DMS 273 treated with DMSO at 0.1 percent for 48 hours (cell line): ENCODE data around the gene CLEC16A.
"Not testable (repeated sequence)": the region's sequence is repeated elsewhere in the genome, so short reads cannot be mapped to it uniquely, and the experiment has no call there.

ENCODE experiments used
- DNase-seq: peaks from one replicate; lab custom pipeline; 2025; lab: John Stamatoyannopoulos, UW

CLEC16A gene

GRCh38 chr16:11103301-11103700, 158.9 kb downstream of the CLEC16A start:
- not testable (repeated sequence) for DNase-seq

- no peak for DNase-seq
These were observed 160.0 kb downstream of the CLEC16A start for GRCh38 chr16:11104168-11105037.

GRCh38 chr16:11105038-11105903, 160.9 kb downstream of the CLEC16A start:
- DNase-seq = peak; percentile 59

GRCh38 chr16:11106726-11107125, 162.4 kb downstream of the CLEC16A start:
- DNase-seq = no peak

GRCh38 chr16:11107780-11108465, 163.6 kb downstream of the CLEC16A start:
- no peak for DNase-seq

- DNase-seq = no peak
These were observed 164.1 kb downstream of the CLEC16A start for GRCh38 chr16:11108466-11108805.

- DNase-seq = no peak
These were observed 165.2 kb downstream of the CLEC16A start for GRCh38 chr16:11109566-11109965.

- DNase-seq = no peak
These were observed 166.8 kb downstream of the CLEC16A start for GRCh38 chr16:11111150-11111549.

GRCh38 chr16:11111856-11112634, 167.7 kb downstream of the CLEC16A start:
- no peak for DNase-seq

GRCh38 chr16:11112723-11113348, 168.5 kb downstream of the CLEC16A start:
- no peak for DNase-seq

- DNase-seq = no peak
These were observed 170.2 kb downstream of the CLEC16A start for GRCh38 chr16:11114366-11115164.

- DNase-seq = no peak
These were observed 173.3 kb downstream of the CLEC16A start for GRCh38 chr16:11117576-11118211.

- DNase-seq = no peak
These were observed 174.1 kb downstream of the CLEC16A start for GRCh38 chr16:11118479-11118878.

GRCh38 chr16:11121083-11121608, 176.8 kb downstream of the CLEC16A start:
- DNase-seq = no peak

GRCh38 chr16:11121914-11122692, 177.7 kb downstream of the CLEC16A start:
- no peak for DNase-seq

GRCh38 chr16:11123666-11124065, 179.3 kb downstream of the CLEC16A start:
- no peak for DNase-seq

- DNase-seq = no peak
These were observed 181.6 kb downstream of the CLEC16A start for GRCh38 chr16:11125936-11126335.

GRCh38 chr16:11126399-11127054, 182.2 kb downstream of the CLEC16A start:
- no peak for DNase-seq
